GM12878 (cell line): ENCODE results near the gene FAM237B. TPM values are rescaled to one million over a fixed set of nuclear protein-coding genes. Genes with fewer than 3 reads are reported as not detected.

Experiments used
- BMI1 ChIP-seq: fragments of 450-650 bp; IDR thresholded peaks from 2 replicates; pipeline ENCODE4 v1.6.1; 2016; ENCODE audit warnings: mild to moderate bottlenecking, moderate library complexity, borderline replicate concordance
- CREM ChIP-seq: IDR thresholded peaks from 2 replicates; pipeline ENCODE4 v1.6.1; 2014; ENCODE audit warnings: antibody characterized with exemption, low read depth
- DPF2 ChIP-seq: fragments of 450-650 bp; IDR thresholded peaks from 2 replicates; pipeline ENCODE4 v1.6.1; 2017; ENCODE audit warnings: mild to moderate bottlenecking
- E2F8 ChIP-seq: fragments of 450-650 bp; IDR thresholded peaks from 2 replicates; pipeline ENCODE4 v1.6.1; 2018; ENCODE audit warnings: mild to moderate bottlenecking, low read depth, moderate library complexity; ENCODE audit not compliant: partially characterized antibody
- FOXK2 ChIP-seq: fragments of 450-650 bp; IDR thresholded peaks from 2 replicates; pipeline ENCODE4 v1.6.1; 2017; ENCODE audit warnings: mild to moderate bottlenecking, moderate library complexity
- IKZF2 ChIP-seq, 2 experiments: fragments of 450-650 bp; IDR thresholded peaks; 2 replicates each; pipeline ENCODE4 v1.6.1; 2017; ENCODE audit warnings: mild to moderate bottlenecking in 2 of 2, moderate library complexity in 2 of 2
- RUNX3 ChIP-seq: IDR thresholded peaks from 2 replicates; pipeline ENCODE4 v1.6.1; 2012; ENCODE audit warnings: low read length, inconsistent platforms
- polyA plus RNA-seq, 11 experiments: library from polyadenylated mRNA; depleted of rRNA in 4 of 11; unstranded in 6 of 11; stranded (reverse) in 5 of 11; fragments of >200 nt; fragmentation: Nextera tagmentation in 4 of 11; fragmentation: Illumina TruSeq in 1 of 11; extraction: Ambion mirVana in 4 of 11; extraction: Trizol in 1 of 11; gene quantifications; 1 replicate in 1 of 11; 2 replicates in 10 of 11; pipeline versions ENCODE4 v1.2.1 to v1.2.3, GENCODE V29; 2011 to 2016; ENCODE audit warnings: inconsistent platforms in 2 of 11, missing spikeins in 2 of 11, low read depth in 1 of 11
- total RNA-seq, 4 experiments: library from RNA; depleted of rRNA in 3 of 4; stranded (reverse); fragments of >200 nt in 3 of 4; fragmentation: Illumina TruSeq in 1 of 4; extraction: Trizol in 1 of 4; gene quantifications; 2 replicates each; pipeline versions ENCODE4 v1.2.1 to v1.2.3, GENCODE V29; 2013 to 2021

Gene FAM237B
- total and polyA plus RNA-seq, 10 of the 15 experiments (the other 5 are each of a cell fraction or from before 2014, with no cell fraction given): not detected

GRCh38 chr7:90346336-90347125 lies 25.4 kb upstream of the FAM237B start, which contains the start of gene GTPBP10 (continued):
- peak; percentile 28 to 35; a peak in 2 of 4 replicates for TF ChIP-seq IKZF2 (IDR thresholded peaks at IDR 0.05)
- peak; percentile 87 for TF ChIP-seq FOXK2
- TF ChIP-seq E2F8: peak; percentile 66
- TF ChIP-seq CREM: peak; percentile 100
- peak; percentile 82; the same call in 1 of the 2 replicates for TF ChIP-seq DPF2
- peak; percentile 91 for TF ChIP-seq RUNX3
- no peak for TF ChIP-seq BMI1
